Smooth muscle cell (in vitro differentiated cells): ENCODE measurements around the gene CLK1. TPM values are rescaled to one million over a fixed set of nuclear protein-coding genes. Genes with fewer than 3 reads are reported as not detected.

Experiments
- DNase-seq: peaks from one replicate; lab custom pipeline; 2025; ENCODE audit not compliant: unreplicated experiment; lab: John Stamatoyannopoulos, UW
- H2AFZ ChIP-seq: fragments of 200-600 bp; sonication (generic); 2 replicates; pipeline ENCODE4 v1.6.0; 2016; ENCODE audit warnings: antibody characterized with exemption, low read depth, mild to moderate bottlenecking
- H3F3A ChIP-seq: fragments of 200-600 bp; sonication (generic); 2 replicates; pipeline ENCODE4 v1.6.0; 2017; ENCODE audit warnings: antibody characterized with exemption, low read depth
- H3K27ac ChIP-seq: fragments of 200-600 bp; sonication (generic); 2 replicates; pipeline ENCODE4 v1.5.1; 2016; ENCODE audit warnings: low read depth, mild to moderate bottlenecking
- H3K27me3 ChIP-seq: fragments of 200-600 bp; sonication (generic); 2 replicates; pipeline ENCODE4 v1.6.1; 2016; ENCODE audit warnings: low read depth, mild to moderate bottlenecking
- H3K36me3 ChIP-seq: fragments of 200-600 bp; sonication (generic); 2 replicates; pipeline ENCODE4 v1.5.1; 2016; ENCODE audit warnings: low read depth
- H3K4me1 ChIP-seq: fragments of 200-600 bp; sonication (generic); 2 replicates; pipeline ENCODE4 v1.5.1; 2016; ENCODE audit warnings: low read depth
- H3K4me2 ChIP-seq: fragments of 200-600 bp; sonication (generic); 2 replicates; pipeline ENCODE4 v1.6.0; 2016; ENCODE audit warnings: mild to moderate bottlenecking
- H3K4me3 ChIP-seq: fragments of 200-600 bp; sonication (generic); 2 replicates; pipeline ENCODE4 v1.5.1; 2016; ENCODE audit warnings: mild to moderate bottlenecking
- H3K79me2 ChIP-seq: fragments of 200-600 bp; sonication (generic); 2 replicates; pipeline ENCODE4 v1.6.0; 2016; ENCODE audit warnings: low read depth, mild to moderate bottlenecking
- H3K9ac ChIP-seq: fragments of 200-600 bp; sonication (generic); 2 replicates; pipeline ENCODE4 v1.6.0; 2016; ENCODE audit warnings: low read depth
- H3K9me3 ChIP-seq: fragments of 200-600 bp; sonication (generic); replicated peaks from 2 replicates; pipeline ENCODE4 v1.5.1; 2016; ENCODE audit warnings: low read depth
- H4K20me1 ChIP-seq: fragments of 200-600 bp; sonication (generic); 2 replicates; pipeline ENCODE4 v1.6.0; 2016; ENCODE audit warnings: low read depth
- WGBS: methylation state at CpG from one replicate; pipeline ENCODE4 v1.1.7; 2016; ENCODE audit warnings: low lambda C conversion rate; 5-methylcytosine and 5-hydroxymethylcytosine counted together
- polyA plus RNA-seq: library from polyadenylated mRNA; unstranded; fragments of >200 nt; fragmentation: Nextera tagmentation; extraction: Ambion mirVana; gene quantifications from 2 replicates; pipeline ENCODE4 v1.2.1, GENCODE V29; 2016
- total RNA-seq: library from RNA; depleted of rRNA; stranded (reverse); fragments of >200 nt; gene quantifications from 2 replicates; pipeline ENCODE4 v1.2.3, GENCODE V29; 2014
- TF ChIP-seq, protein P1 (sequence below): fragments of 200-600 bp; sonication (generic); IDR thresholded peaks from 2 replicates; pipeline ENCODE4 v1.5.1; 2017; ENCODE audit warnings: borderline replicate concordance, mild to moderate bottlenecking, antibody characterized with exemption; ENCODE audit not compliant: insufficient read depth, poor library complexity, severe bottlenecking

Gene CLK1
- total and polyA plus RNA-seq, 2 experiments from 2014 or later: 25.7 to 87.8 TPM

DNA sequence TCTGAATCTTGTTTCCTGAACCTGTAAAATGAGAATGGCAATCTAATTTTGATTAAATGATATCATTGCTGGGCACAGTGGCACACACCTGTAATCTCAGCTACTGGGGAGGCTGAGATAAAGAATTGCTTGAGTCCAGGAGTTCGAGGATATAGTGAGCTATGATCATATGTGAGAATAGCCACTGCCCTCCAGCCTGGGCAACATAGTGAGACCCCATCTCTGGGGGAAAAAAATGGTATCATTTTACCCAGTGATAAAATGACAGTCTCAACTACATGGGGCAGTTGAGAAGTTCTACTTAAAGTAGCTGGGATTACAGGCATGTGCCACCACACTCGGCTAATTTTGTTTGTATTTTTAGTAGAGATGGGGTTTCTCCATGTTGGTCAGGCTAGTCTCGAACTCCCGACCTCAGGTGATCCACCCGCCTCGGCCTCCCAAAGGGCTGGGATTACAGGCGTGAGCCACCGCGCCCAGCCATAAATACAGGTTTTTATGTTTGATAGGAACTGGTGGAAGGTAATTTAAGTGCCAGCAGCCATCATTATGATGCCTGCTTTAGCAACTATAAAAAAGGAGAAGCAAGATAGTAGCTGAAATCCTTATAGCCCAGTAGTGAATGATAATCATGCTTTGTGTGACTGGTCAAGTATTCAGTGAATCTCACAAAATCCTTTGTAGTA, 35.7 kb downstream of the CLK1 start:
- no peak overlapping the region for H3K4me2 ChIP-seq
- no peak overlapping the region for H2AFZ ChIP-seq
- H3F3A ChIP-seq: peaks cover 14% of the 10 kb centered on the region
- no peak overlapping the region for H3K9ac ChIP-seq
- H3K27ac ChIP-seq: no peak overlapping the region
- H3K27me3 ChIP-seq: no peaks in the 10 kb centered on the region
- H3K4me1 ChIP-seq: no peaks in the 10 kb centered on the region
- no peaks in the 10 kb centered on the region for H3K79me2 ChIP-seq
- peaks cover 5% of the 10 kb centered on the region for H4K20me1 ChIP-seq
- DNase-seq: no peak
- TF ChIP-seq, protein P1, sequence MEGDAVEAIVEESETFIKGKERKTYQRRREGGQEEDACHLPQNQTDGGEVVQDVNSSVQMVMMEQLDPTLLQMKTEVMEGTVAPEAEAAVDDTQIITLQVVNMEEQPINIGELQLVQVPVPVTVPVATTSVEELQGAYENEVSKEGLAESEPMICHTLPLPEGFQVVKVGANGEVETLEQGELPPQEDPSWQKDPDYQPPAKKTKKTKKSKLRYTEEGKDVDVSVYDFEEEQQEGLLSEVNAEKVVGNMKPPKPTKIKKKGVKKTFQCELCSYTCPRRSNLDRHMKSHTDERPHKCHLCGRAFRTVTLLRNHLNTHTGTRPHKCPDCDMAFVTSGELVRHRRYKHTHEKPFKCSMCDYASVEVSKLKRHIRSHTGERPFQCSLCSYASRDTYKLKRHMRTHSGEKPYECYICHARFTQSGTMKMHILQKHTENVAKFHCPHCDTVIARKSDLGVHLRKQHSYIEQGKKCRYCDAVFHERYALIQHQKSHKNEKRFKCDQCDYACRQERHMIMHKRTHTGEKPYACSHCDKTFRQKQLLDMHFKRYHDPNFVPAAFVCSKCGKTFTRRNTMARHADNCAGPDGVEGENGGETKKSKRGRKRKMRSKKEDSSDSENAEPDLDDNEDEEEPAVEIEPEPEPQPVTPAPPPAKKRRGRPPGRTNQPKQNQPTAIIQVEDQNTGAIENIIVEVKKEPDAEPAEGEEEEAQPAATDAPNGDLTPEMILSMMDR: no peak
- H3K9me3 ChIP-seq: no peaks in the 10 kb centered on the region
- no peak overlapping the region for H3K4me3 ChIP-seq
- H3K36me3 ChIP-seq: no peaks in the 10 kb centered on the region
- 95% methylated on average over 9 of the region's 9 CpGs for WGBS

DNA sequence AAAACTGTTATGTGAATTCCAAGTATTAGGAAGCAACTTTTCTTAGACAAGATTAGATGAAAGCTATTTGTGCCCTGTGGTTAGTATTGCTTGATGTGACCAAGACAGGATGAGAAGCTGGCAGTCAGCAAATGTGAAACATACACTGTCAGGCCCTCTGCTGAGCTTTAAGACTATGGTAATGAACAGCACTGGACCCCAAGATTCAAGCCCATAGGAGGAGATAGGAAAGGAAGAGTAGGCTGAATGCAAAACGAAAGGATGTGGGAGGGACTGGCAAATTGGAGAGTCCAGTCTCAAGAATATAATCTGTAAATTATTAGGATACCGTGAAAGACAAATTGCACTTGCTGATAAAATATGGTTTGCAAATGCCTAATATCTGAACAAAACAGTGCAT, 36.4 kb downstream of the CLK1 start:
- Histone ChIP-seq H4K20me1 (peaks cover 5% of the 10 kb centered on the region), H3K4me2 (no peak overlapping the region), H3K79me2 (no peaks in the 10 kb centered on the region), H3K36me3 (no peaks in the 10 kb centered on the region), H3K4me3 (no peak overlapping the region), H3F3A (peaks cover 14% of the 10 kb centered on the region), H2AFZ (no peak overlapping the region), H3K27me3 (no peaks in the 10 kb centered on the region), H3K9me3 (no peaks in the 10 kb centered on the region), H3K9ac (no peak overlapping the region), H3K27ac (no peak overlapping the region), H3K4me1 (no peaks in the 10 kb centered on the region)
- TF ChIP-seq, protein P1: no peak
- no peak for DNase-seq
- 92% methylated on average over 2 of the region's 2 CpGs for WGBS

DNA sequence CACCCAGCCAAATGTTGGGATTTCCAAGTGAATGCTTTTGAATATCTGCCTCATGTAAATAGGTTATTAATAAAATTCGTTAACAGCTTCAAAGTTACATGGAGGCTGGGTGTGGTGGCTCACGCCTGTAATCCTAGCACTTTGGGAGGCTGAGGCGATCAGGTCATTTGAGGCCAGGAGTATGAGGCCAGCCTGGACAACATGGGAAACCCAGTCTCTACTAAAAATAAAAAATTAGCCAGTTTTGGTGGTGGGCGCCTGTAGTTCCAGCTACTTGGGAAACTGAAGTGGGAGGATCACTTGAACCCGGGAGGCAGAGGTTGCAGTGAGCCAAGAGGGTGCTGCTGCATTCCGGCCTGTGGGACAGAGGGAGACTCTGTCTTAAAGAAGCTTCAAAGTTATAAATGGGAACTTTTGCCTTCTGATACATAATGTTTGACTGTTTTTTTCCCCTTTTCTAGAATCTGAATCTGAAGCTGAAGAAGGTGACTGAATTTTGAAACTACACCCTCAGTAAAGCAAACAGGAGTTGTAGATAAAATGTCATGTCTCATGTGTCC, 42.7 kb downstream of the CLK1 start:
- TF ChIP-seq, protein P1: no peak
- H3F3A ChIP-seq: peaks cover 29% of the 10 kb centered on the region
- DNase-seq: no peak
- H3K27ac ChIP-seq: no peak overlapping the region
- H3K4me2 ChIP-seq: no peak overlapping the region
- no peak overlapping the region for H2AFZ ChIP-seq
- peaks cover 6% of the 10 kb centered on the region for H3K79me2 ChIP-seq
- H3K9ac ChIP-seq: no peak overlapping the region
- H3K27me3 ChIP-seq: no peaks in the 10 kb centered on the region
- H3K36me3 ChIP-seq: peaks cover 50% of the 10 kb centered on the region
- no peak overlapping the region for H3K4me3 ChIP-seq
- WGBS: 97% methylated on average over 6 of the region's 6 CpGs
- no peaks in the 10 kb centered on the region for H3K4me1 ChIP-seq
- H4K20me1 ChIP-seq: peaks cover 55% of the 10 kb centered on the region
- no peaks in the 10 kb centered on the region for H3K9me3 ChIP-seq
